Peyer's patch (tissue), 4 donors: ENCODE measurements around the gene MYOCD.

ENCODE experiments used
- CTCF ChIP-seq, 6 experiments: fragments of 450-650 bp in 4 of 6; fragments of 200-600 bp in 2 of 6; sonication (generic) in 1 of 6; IDR thresholded peaks; one replicate each; pipeline ENCODE4 v1.5.1; 2017 to 2019; ENCODE audit warnings: antibody characterized with exemption in 6 of 6, mild to moderate bottlenecking in 3 of 6, moderate library complexity in 1 of 6
- POLR2A ChIP-seq, 2 donors: fragments of 450-650 bp; IDR thresholded peaks; one replicate each; pipeline ENCODE4 v1.5.1; 2017; ENCODE audit warnings: antibody characterized with exemption in 2 of 2, mild to moderate bottlenecking in 2 of 2, moderate library complexity in 2 of 2

- TF ChIP-seq CTCF (IDR thresholded peaks at IDR 0.05) (no peak), POLR2A (IDR thresholded peaks at IDR 0.05) (no peak)
Observed at GRCh38 chr17:12712415-12712814, 46.7 kb downstream of the MYOCD start.
